ENCODE results near the gene SMAP2. TPM values are rescaled to one million over a fixed set of nuclear protein-coding genes. Genes with fewer than 3 reads are reported as not detected.
"Not testable (repeated sequence)": the region's sequence is repeated elsewhere in the genome, so short reads cannot be mapped to it uniquely, and the experiment has no call there.

Gene SMAP2
- total RNA-seq (7.7 and 16.7 TPM in 2 replicates), polyA plus RNA-seq (28.7 and 35.0 TPM in 2 replicates), polyA minus RNA-seq (ENCODE audit: low replicate concordance) (40.1 and 46.1 TPM in 2 replicates)
- 26.8 and 31.1 TPM in 2 replicates for polyA plus RNA-seq (2012)

DNA sequence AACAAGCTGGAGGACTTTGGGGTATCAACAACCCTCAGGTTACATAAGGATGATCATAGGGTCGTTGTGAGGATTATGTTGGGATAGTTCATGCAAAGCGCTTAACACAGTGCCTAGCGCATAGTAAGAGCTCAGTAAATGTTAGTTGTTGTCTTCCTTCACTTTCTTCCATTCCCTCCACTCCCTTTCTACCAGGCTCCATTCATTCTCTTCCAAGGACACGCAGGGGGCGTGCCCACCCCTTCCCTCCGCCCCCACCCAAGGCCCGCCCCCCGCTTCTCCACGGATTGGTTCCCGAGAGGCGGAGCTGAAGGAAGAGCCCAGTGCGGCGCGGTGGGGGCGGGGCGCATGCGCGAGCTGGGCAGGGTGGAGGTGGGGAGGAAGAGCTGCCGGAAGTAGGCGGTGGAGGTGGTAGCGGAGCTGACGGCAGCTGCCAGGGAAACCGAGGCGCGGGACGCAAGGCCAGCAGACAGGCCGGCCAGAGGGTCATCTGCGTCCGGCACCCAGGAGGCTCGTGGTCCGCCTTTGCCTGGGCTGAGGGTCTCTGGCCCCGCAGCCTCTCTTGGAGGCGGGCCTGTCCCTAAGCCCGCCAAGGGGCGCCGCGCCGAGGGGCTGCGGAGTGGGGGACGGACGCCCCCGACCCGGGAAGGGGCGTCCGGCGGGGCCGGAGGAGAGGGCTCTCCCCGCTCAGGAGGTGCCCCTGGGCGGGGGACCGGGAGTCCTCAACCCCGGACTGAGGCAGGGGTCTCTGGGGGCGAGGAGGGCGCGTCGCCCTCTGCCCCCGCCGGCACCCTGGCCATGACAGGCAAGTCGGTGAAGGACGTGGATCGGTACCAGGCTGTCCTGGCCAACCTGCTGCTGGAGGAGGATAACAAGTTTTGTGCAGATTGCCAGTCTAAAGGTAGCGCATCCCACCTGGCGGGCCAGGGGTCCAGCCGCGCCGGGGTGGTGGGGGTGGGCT lies at the start of gene SMAP2:
TSS of gene SMAP2 (plus strand) at position 405 of the 961 bp plus-strand sequence. CDS start at position 799, 394 bp downstream.
- DNase-seq (ENCODE audit: low read depth in 2 of 2), result peak; percentile 92 to 93
- Histone ChIP-seq H3K27me3 (ENCODE audit: control insufficient read depth, insufficient read depth, low read length) (no peaks in the 10 kb centered on the region), H3K79me2 (ENCODE audit: control insufficient read depth, insufficient read depth, low read length) (peaks cover 45% of the 10 kb centered on the region), H3K9me3 (ENCODE audit: control insufficient read depth, insufficient read depth, low read depth, low read length) (no peaks in the 10 kb centered on the region), H3K9ac (ENCODE audit: insufficient read depth, low read length) (peak within 1 kb of the TSS; percentile 89), H3K27ac (ENCODE audit: insufficient read depth, low read length) (peak within 1 kb of the TSS; percentile 91), H3K4me3 (replicated peaks in 1 of 4; ENCODE audit: control extremely low read depth in 1 of 4, insufficient read depth in 1 of 4, low read depth in 3 of 4, low read length in 4 of 4) (peak within 1 kb of the TSS; percentile 74 to 98 (median 82)), H3K4me2 (ENCODE audit: extremely low read depth, insufficient read depth, low read length) (peak within 1 kb of the TSS; percentile 93), H3K4me1 (ENCODE audit: control insufficient read depth, extremely low read depth, insufficient read depth, low read length) (peaks cover 6% of the 10 kb centered on the region), H4K20me1 (ENCODE audit: control insufficient read depth, extremely low read depth, insufficient read depth, low read length) (no peaks in the 10 kb centered on the region), H3K36me3 (ENCODE audit: control insufficient read depth, insufficient read depth, low read length) (no peaks in the 10 kb centered on the region), H2AFZ (ENCODE audit: low read length) (peak within 1 kb of the TSS; percentile 93)
- TF ChIP-seq CTCF (conservative IDR thresholded peaks at IDR 0.05 in 1 of 2, IDR thresholded peaks at IDR 0.05 in 1 of 2; ENCODE audit: low read depth in 1 of 2, low read length in 2 of 2) (no peak), EZH2 (IDR thresholded peaks at IDR 0.05; ENCODE audit: low read length, missing control alignments) (no peak)

GRCh38 chr1:40331403-40331802 lies 42.1 kb upstream of the SMAP2 start:
- H3K79me2 ChIP-seq (ENCODE audit: control insufficient read depth, insufficient read depth, low read length); H3K9me3 ChIP-seq (ENCODE audit: control insufficient read depth, insufficient read depth, low read depth, low read length); H3K4me3 ChIP-seq (replicated peaks in 1 of 4; ENCODE audit: control extremely low read depth in 1 of 4, insufficient read depth in 1 of 4, low read depth in 3 of 4, low read length in 4 of 4); H3K4me1 ChIP-seq (ENCODE audit: control insufficient read depth, extremely low read depth, insufficient read depth, low read length); H3K9ac ChIP-seq (ENCODE audit: insufficient read depth, low read length); H3K36me3 ChIP-seq (ENCODE audit: control insufficient read depth, insufficient read depth, low read length); H3K27ac ChIP-seq (ENCODE audit: insufficient read depth, low read length); H4K20me1 ChIP-seq (ENCODE audit: control insufficient read depth, extremely low read depth, insufficient read depth, low read length); H3K4me2 ChIP-seq (ENCODE audit: extremely low read depth, insufficient read depth, low read length); H3K27me3 ChIP-seq (ENCODE audit: control insufficient read depth, insufficient read depth, low read length); H2AFZ ChIP-seq (ENCODE audit: low read length); DNase-seq (ENCODE audit: low read depth in 2 of 2): not testable (repeated sequence)

DNA sequence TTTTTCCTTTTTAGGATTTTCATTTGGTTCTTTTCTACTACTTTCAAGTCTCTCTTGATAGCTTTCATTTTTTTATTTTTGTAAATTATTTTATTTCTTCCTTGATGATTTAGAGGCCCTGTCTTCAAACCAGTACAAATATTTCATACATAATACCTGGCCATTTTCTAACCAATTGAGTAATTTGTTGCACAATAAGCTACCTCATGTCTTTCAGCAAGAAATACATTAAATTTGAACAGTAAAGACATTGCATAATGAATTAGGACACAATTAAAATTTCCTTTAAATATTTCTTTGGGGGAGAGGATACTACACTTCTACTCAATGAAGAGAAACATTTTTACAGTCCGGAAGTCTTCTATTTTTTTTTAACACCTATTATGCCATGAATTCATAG lies 40.8 kb upstream of the SMAP2 start:
- no peaks in the 10 kb centered on the region for H3K9me3 ChIP-seq (ENCODE audit: control insufficient read depth, insufficient read depth, low read depth, low read length)
- no peak overlapping the region for H3K9ac ChIP-seq (ENCODE audit: insufficient read depth, low read length)
- no peaks in the 10 kb centered on the region for H4K20me1 ChIP-seq (ENCODE audit: control insufficient read depth, extremely low read depth, insufficient read depth, low read length)
- H3K27ac ChIP-seq (ENCODE audit: insufficient read depth, low read length), result no peak overlapping the region
- H3K4me1 ChIP-seq (ENCODE audit: control insufficient read depth, extremely low read depth, insufficient read depth, low read length), result no peaks in the 10 kb centered on the region
- H3K36me3 ChIP-seq (ENCODE audit: control insufficient read depth, insufficient read depth, low read length), result no peaks in the 10 kb centered on the region
- no peak for DNase-seq (ENCODE audit: low read depth in 2 of 2)
- H2AFZ ChIP-seq (ENCODE audit: low read length), result no peak overlapping the region
- no peak for TF ChIP-seq EZH2 (IDR thresholded peaks at IDR 0.05; ENCODE audit: low read length, missing control alignments)
- no peak for TF ChIP-seq CTCF (conservative IDR thresholded peaks at IDR 0.05 in 1 of 2, IDR thresholded peaks at IDR 0.05 in 1 of 2; ENCODE audit: low read depth in 1 of 2, low read length in 2 of 2)
- no peaks in the 10 kb centered on the region for H3K27me3 ChIP-seq (ENCODE audit: control insufficient read depth, insufficient read depth, low read length)
- no peak overlapping the region for H3K4me3 ChIP-seq (replicated peaks in 1 of 4; ENCODE audit: control extremely low read depth in 1 of 4, insufficient read depth in 1 of 4, low read depth in 3 of 4, low read length in 4 of 4)
- no peak overlapping the region for H3K4me2 ChIP-seq (ENCODE audit: extremely low read depth, insufficient read depth, low read length)
- no peaks in the 10 kb centered on the region for H3K79me2 ChIP-seq (ENCODE audit: control insufficient read depth, insufficient read depth, low read length)

Measured in fibroblast of lung (primary cell).